Gastrocnemius medialis (tissue), 4 donors: ENCODE data around the gene ZDHHC14.

Experiments used
- CTCF ChIP-seq, 5 experiments: fragments of 450-650 bp in 3 of 5; fragments of 200-600 bp in 2 of 5; sonication (generic) in 2 of 5; IDR thresholded peaks in 4 of 5; conservative IDR thresholded peaks in 1 of 5; 1 replicate in 4 of 5; 2 replicates in 1 of 5; pipeline ENCODE4 v1.5.1; 2016 to 2019; ENCODE audit warnings: antibody characterized with exemption in 5 of 5, mild to moderate bottlenecking in 3 of 5, moderate library complexity in 3 of 5
- POLR2A ChIP-seq, 2 donors: fragments of 450-650 bp; IDR thresholded peaks; one replicate each; pipeline ENCODE4 v1.6.1; 2017; ENCODE audit warnings: antibody characterized with exemption in 2 of 2, mild to moderate bottlenecking in 2 of 2, moderate library complexity in 2 of 2

GRCh38 chr6:157637941-157638662, 257.1 kb downstream of the ZDHHC14 start:
- no peak for TF ChIP-seq CTCF (IDR thresholded peaks at IDR 0.05 in 4 of 5, conservative IDR thresholded peaks at IDR 0.05 in 1 of 5)
- TF ChIP-seq POLR2A (IDR thresholded peaks at IDR 0.05): no peak
